Muscle layer of colon (tissue), 2 donors: ENCODE measurements around the gene SEL1L3.
A peak's percentile ranks its signal among the peaks of the same experiment; 100 is the strongest.

Source experiments
- H3K27ac ChIP-seq: one replicate; pipeline ENCODE4 v1.7.0; 2013; ENCODE audit warnings: low read depth, mild to moderate bottlenecking, low read length, moderate library complexity
- H3K27me3 ChIP-seq, 2 donors: one replicate each; pipeline ENCODE4 v1.7.0; 2013; ENCODE audit warnings: low read length in 2 of 2, mild to moderate bottlenecking in 2 of 2; ENCODE audit not compliant: insufficient read depth in 2 of 2, control insufficient read depth in 1 of 2
- H3K36me3 ChIP-seq: one replicate; pipeline ENCODE4 v1.7.0; 2013; ENCODE audit warnings: mild to moderate bottlenecking, low read length; ENCODE audit not compliant: insufficient read depth
- H3K4me1 ChIP-seq: one replicate; pipeline ENCODE4 v1.7.0; 2013; ENCODE audit warnings: mild to moderate bottlenecking, low read length; ENCODE audit not compliant: insufficient read depth
- H3K4me3 ChIP-seq, 2 donors: one replicate each; pipeline ENCODE4 v1.7.0; 2013; ENCODE audit warnings: low read length in 2 of 2, low read depth in 1 of 2, mild to moderate bottlenecking in 1 of 2, moderate library complexity in 1 of 2
- H3K9ac ChIP-seq: one replicate; pipeline ENCODE4 v1.7.0; 2013; ENCODE audit warnings: low read length
- H3K9me3 ChIP-seq: one replicate; pipeline ENCODE4 v1.7.0; 2013; ENCODE audit warnings: mild to moderate bottlenecking, low read length
- donor health status: abdominal sarcoma.
- donor health status: Adenocarcinoma of cecum.

Gene SEL1L3

GRCh38 chr4:25861951-25862410 lies 807 bp downstream of the SEL1L3 start:
- H3K27ac ChIP-seq: no peak overlapping the region
- H3K9ac ChIP-seq: no peak overlapping the region
- H3K9me3 ChIP-seq: no peaks in the 10 kb centered on the region
- peaks cover 4 to 25% of the 10 kb centered on the region in 2 donors for H3K27me3 ChIP-seq
- peak overlapping the region; percentile 57 to 70 for H3K4me3 ChIP-seq
- H3K36me3 ChIP-seq: no peaks in the 10 kb centered on the region
- peaks cover 5% of the 10 kb centered on the region for H3K4me1 ChIP-seq

GRCh38 chr4:25861280-25861950 lies 1.4 kb downstream of the SEL1L3 start:
- H3K27ac ChIP-seq: no peak overlapping the region

DNA sequence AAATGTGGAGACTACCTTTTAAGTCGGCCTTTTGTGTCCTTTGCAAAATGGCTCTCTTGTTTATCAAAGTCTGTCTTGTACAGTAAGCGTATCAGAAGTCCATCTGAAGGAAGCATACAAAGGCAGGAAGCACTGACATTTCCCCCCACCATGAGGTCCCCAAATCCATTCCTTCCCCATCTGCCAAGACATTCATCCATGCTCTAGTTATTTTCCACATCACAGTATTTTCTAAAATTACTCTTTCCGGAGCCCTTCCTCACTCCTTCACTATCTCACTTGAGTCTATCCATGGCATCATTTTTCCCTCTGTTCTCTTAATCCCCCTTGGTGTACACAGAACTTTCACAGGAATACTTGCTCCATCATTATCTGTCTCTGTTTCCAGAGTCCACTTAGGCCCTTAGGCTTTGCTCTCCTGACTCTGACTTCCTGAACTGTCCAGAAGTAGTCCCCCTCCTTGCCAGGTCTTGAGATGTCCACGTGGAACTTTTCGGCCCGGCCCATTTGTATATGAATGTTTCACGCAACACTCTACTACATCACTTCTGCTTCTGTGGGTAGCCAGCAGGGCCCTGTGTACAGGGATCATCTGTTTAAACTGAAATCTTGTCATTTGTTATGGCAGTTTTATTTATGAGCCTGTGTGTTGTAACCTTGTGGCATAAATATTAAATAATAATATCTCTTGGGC lies 2.1 kb downstream of the SEL1L3 start:
- Histone ChIP-seq H3K27me3 (peaks cover 4 to 25% of the 10 kb centered on the region in 2 donors), H3K36me3 (no peaks in the 10 kb centered on the region), H3K4me1 (peaks cover 5% of the 10 kb centered on the region), H3K9ac (no peak overlapping the region), H3K27ac (no peak overlapping the region), H3K9me3 (no peaks in the 10 kb centered on the region), H3K4me3 (no peak overlapping the region)

More at GRCh38 chr4:25861280-25861950, 1.4 kb downstream of the SEL1L3 start:
- no peaks in the 10 kb centered on the region for H3K36me3 ChIP-seq
- peaks cover 4 to 25% of the 10 kb centered on the region in 2 donors for H3K27me3 ChIP-seq
- peaks cover 5% of the 10 kb centered on the region for H3K4me1 ChIP-seq
- peak overlapping the region in 1 of 2 donors; percentile 57 for H3K4me3 ChIP-seq
- H3K9me3 ChIP-seq: no peaks in the 10 kb centered on the region
- no peak overlapping the region for H3K9ac ChIP-seq

- Histone ChIP-seq H3K27me3 (peaks cover 4 to 25% of the 10 kb centered on the region in 2 donors), H3K36me3 (no peaks in the 10 kb centered on the region), H3K9me3 (no peaks in the 10 kb centered on the region), H3K27ac (no peak overlapping the region), H3K4me3 (no peak overlapping the region), H3K9ac (no peak overlapping the region), H3K4me1 (peaks cover 5% of the 10 kb centered on the region)
Observed at GRCh38 chr4:25859429-25860148, 3.2 kb downstream of the SEL1L3 start.

GRCh38 chr4:25857851-25858400 lies 4.9 kb downstream of the SEL1L3 start:
- H3K36me3 ChIP-seq: no peaks in the 10 kb centered on the region
- H3K9me3 ChIP-seq: no peaks in the 10 kb centered on the region
- no peak overlapping the region for H3K9ac ChIP-seq
- H3K4me1 ChIP-seq: peaks cover 5% of the 10 kb centered on the region
- peaks cover 4 to 25% of the 10 kb centered on the region in 2 donors for H3K27me3 ChIP-seq
- no peak overlapping the region for H3K4me3 ChIP-seq
- H3K27ac ChIP-seq: no peak overlapping the region

GRCh38 chr4:25857403-25857802 lies 5.4 kb downstream of the SEL1L3 start:
- Histone ChIP-seq H3K27me3 (peaks cover 4 to 25% of the 10 kb centered on the region in 2 donors), H3K36me3 (no peaks in the 10 kb centered on the region), H3K9me3 (no peaks in the 10 kb centered on the region), H3K4me1 (peaks cover 5% of the 10 kb centered on the region), H3K9ac (no peak overlapping the region), H3K4me3 (no peak overlapping the region), H3K27ac (no peak overlapping the region)

DNA sequence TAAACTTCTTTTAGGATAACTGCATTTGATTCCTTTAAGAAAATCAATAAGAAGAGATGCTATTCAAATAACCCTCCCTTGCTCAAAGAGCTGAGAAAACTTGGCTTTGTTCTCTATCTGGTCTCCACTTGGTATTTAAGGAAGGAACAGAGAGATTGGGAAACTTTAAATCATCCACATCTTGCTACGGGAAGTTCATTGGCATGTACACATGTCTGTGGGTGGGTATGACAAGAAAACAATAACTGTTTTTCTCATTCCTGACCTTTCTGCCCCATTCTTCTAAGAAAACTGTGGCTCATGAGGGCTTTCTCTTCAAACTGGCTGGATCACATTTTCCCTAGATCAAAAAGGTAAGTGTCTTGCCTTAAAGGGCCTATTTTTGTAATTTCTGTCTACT lies 6.0 kb downstream of the SEL1L3 start:
- Histone ChIP-seq H3K36me3 (no peaks in the 10 kb centered on the region), H3K9me3 (no peaks in the 10 kb centered on the region), H3K27me3 (peaks cover 4 to 25% of the 10 kb centered on the region in 2 donors), H3K9ac (no peak overlapping the region), H3K4me3 (no peak overlapping the region), H3K4me1 (peaks cover 3% of the 10 kb centered on the region), H3K27ac (no peak overlapping the region)

DNA sequence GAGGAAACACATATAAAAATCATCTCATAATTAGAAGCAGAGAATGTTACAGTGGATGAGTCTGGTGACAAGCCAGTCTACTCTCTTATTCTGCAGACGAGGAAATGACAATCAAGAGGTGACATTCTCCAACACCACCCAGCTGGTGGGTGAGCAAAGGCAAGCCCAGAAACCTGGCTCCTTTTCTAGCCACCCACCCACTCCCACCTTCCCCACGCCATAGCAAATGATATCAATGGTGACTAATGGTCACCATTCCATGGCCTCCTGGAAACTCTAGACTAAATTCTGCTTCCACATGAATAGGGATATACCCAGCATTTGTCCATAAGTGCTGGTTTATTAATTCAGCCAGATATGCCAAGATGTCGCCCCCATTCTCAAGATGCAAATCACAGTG lies 10.7 kb downstream of the SEL1L3 start:
- H3K4me1 ChIP-seq: no peaks in the 10 kb centered on the region
- no peaks in the 10 kb centered on the region for H3K9me3 ChIP-seq

DNA sequence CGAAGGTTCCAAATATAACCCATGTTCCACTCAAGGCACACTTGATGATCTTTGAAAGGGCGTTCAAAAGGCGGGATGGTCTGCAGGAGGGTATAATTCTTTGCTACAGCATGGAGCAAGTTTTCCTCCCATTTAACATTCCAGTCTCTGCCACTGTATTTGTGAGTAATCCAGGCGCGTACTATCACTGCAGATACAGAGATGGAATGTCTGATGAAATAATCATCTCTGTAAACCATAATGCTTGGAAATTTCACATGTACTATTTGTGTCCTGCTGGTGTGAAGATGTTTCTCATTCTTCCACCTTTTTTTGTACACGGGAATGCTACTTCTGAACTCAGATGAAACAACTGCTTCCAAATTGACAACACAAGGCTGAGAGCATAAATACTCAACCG lies 15.5 kb downstream of the SEL1L3 start:
- Histone ChIP-seq H3K9ac (no peak overlapping the region), H3K36me3 (no peaks in the 10 kb centered on the region), H3K27ac (no peak overlapping the region), H3K27me3 (no peaks in the 10 kb centered on the region), H3K9me3 (no peaks in the 10 kb centered on the region), H3K4me1 (no peaks in the 10 kb centered on the region), H3K4me3 (no peak overlapping the region)

More for the DNA sequence above, 10.7 kb downstream of the SEL1L3 start:
- no peak overlapping the region for H3K27ac ChIP-seq
- H3K27me3 ChIP-seq: no peaks in the 10 kb centered on the region
- no peaks in the 10 kb centered on the region for H3K36me3 ChIP-seq
- no peak overlapping the region for H3K9ac ChIP-seq
- H3K4me3 ChIP-seq: no peak overlapping the region

DNA sequence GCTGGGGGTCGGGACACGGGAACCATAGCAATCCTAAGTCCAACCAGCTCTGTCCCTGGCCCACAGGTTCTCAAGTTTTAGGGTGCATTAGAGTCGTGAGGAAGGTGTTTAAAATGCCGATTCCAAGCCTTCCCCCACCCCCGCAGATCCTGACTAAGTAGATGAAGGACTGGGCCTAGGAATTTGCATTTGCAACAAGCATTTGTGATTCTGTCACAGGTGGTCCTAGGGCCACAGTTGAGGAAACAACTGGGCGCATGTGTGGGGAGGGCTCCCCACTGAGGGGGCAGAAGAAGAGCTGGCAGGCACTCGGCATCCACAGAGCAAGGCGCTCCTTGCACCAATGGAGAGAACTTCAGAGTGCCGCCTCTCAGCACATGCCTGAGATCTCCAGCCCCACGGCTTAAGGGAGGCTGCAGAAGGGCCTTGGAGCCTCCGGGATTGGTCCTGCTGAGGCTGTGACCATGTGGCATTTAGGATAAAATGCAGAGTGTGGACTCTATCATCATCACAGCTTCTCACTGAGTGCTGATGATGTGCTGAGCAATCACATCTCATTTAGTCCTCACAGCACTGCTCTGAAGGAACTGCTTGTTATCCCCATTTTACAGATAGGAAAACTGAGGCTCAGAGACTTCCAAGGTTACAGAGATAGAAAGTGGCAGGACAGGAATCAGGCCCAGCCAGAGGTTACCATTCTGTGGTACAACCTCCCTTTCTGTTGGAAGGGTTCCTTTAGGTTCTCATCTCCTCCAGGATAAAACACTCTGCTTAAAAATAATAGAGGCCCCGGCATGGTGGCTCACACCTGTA lies 16.7 kb downstream of the SEL1L3 start:
- Histone ChIP-seq H3K27me3 (no peaks in the 10 kb centered on the region), H3K27ac (no peak overlapping the region), H3K4me3 (no peak overlapping the region), H3K36me3 (no peaks in the 10 kb centered on the region), H3K4me1 (no peaks in the 10 kb centered on the region), H3K9me3 (no peaks in the 10 kb centered on the region), H3K9ac (no peak overlapping the region)
